Activated T-helper 2 cell treated with anti-CD3 and anti-CD28 coated beads, Interferon-gamma antibody, Interleukin-2, Interleukin-4, amounts not matched to agents 10 μg/mL and 5 μg/mL and 100 μg/mL, durations not matched to agents 14 hours and 24 hours and 36 hours (primary cell): ENCODE data around the gene CNTNAP2. TPM values are rescaled to one million over a fixed set of nuclear protein-coding genes. Genes with fewer than 3 reads are reported as not detected.

Experiments used
- DNase-seq: peaks from one replicate; pipeline ENCODE4 v3.0.0; 2021; ENCODE audit warnings: low spot score
- H3K27ac Mint-ChIP-seq: one replicate; pipeline ENCODE4 v1.8.0; 2021; ENCODE audit warnings: mixed read lengths
- H3K27me3 Mint-ChIP-seq: one replicate; pipeline ENCODE4 v1.8.0; 2021; ENCODE audit warnings: low read depth, mixed read lengths
- H3K36me3 Mint-ChIP-seq: one replicate; pipeline ENCODE4 v1.8.0; 2021; ENCODE audit warnings: low read depth, mixed read lengths
- H3K4me1 Mint-ChIP-seq: one replicate; pipeline ENCODE4 v1.8.0; 2021; ENCODE audit warnings: low read depth, mixed read lengths
- H3K4me3 Mint-ChIP-seq: one replicate; pipeline ENCODE4 v1.8.0; 2021; ENCODE audit warnings: low read depth, mild to moderate bottlenecking, moderate library complexity, mixed read lengths
- H3K9me3 Mint-ChIP-seq: one replicate; pipeline ENCODE4 v1.8.0; 2021; ENCODE audit warnings: mixed read lengths
- intact Hi-C: fragments of 100-400 bp; cut with micrococcal nuclease; formaldehyde crosslinking; loops from one replicate; pipeline ENCODE4 v1.15.1; 2023
- total RNA-seq: library from RNA; stranded (reverse); gene quantifications from 2 replicates; pipeline ENCODE4 v1.2.3, GENCODE V29; 2022

CNTNAP2 gene
- total RNA-seq, 1 donor from 2014 or later: not detected

DNA sequence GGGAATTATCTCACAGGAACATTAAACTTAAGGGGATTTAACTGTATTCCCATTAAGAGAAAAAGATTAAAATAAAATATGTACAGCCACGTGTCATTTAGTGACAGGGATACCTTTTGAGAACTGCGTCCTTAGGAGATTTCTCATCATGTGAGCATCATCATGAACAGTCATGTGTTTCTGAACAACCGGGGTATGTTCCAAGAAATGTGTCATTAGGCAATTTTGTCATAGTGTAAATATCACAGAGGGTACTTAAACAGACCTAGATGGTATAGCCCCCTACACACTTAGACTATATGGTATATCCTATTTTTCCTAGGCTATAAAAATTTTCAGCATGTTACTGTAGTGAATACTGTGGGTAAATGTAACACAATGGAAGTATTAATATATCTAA lies 840.3 kb downstream of the CNTNAP2 start:
- Mint-ChIP-seq H3K27ac (no peak overlapping the region), H3K36me3 (no peaks in the 10 kb centered on the region), H3K4me3 (no peak overlapping the region), H3K9me3 (peaks cover 43% of the 10 kb centered on the region), H3K27me3 (no peaks in the 10 kb centered on the region), H3K4me1 (no peaks in the 10 kb centered on the region)
- intact Hi-C loops: no loop called here
- DNase-seq: no peak

DNA sequence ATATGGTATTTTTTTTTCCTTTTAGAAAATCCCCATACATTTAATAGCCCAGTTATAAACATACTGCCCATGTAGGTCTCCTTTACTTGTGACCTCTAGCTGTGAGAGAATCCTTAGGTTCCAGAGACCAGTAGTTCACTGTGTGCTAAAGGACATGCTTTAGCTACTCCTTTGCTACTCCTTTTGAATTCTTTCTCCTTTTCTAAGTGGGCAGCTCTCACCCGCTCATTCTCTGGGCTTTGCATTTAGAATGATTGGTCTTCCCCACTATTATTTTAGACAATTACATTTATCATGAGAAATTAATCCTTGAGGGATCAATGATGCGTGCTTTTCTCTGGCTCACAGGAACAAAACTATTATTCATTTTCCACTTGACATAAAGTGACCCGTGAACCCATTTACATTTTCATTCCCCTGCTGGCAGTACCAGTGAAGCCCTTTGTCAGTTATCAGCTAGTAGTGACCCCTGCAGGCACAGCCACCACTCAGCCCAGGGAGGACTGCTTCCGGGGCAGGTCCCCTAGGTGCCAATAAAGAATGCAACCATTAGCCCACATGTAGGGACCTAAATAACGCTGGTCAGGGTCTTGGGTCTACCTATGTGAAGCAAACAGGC lies 844.3 kb downstream of the CNTNAP2 start:
- no peaks in the 10 kb centered on the region for H3K27me3 Mint-ChIP-seq
- no peak for DNase-seq
- intact Hi-C loops: no loop called here
- H3K9me3 Mint-ChIP-seq: peaks cover 35% of the 10 kb centered on the region
- H3K36me3 Mint-ChIP-seq: no peaks in the 10 kb centered on the region
- H3K27ac Mint-ChIP-seq: no peak overlapping the region
- no peaks in the 10 kb centered on the region for H3K4me1 Mint-ChIP-seq
- H3K4me3 Mint-ChIP-seq: no peak overlapping the region

GRCh38 chr7:146961617-146962016 lies 845.0 kb downstream of the CNTNAP2 start:
- H3K4me3 Mint-ChIP-seq: no peak overlapping the region
- no peak overlapping the region for H3K27ac Mint-ChIP-seq
- H3K27me3 Mint-ChIP-seq: no peaks in the 10 kb centered on the region
- intact Hi-C loops: no loop called here
- no peaks in the 10 kb centered on the region for H3K36me3 Mint-ChIP-seq
- no peak for DNase-seq
- H3K4me1 Mint-ChIP-seq: no peaks in the 10 kb centered on the region
- H3K9me3 Mint-ChIP-seq: peaks cover 31% of the 10 kb centered on the region

DNA sequence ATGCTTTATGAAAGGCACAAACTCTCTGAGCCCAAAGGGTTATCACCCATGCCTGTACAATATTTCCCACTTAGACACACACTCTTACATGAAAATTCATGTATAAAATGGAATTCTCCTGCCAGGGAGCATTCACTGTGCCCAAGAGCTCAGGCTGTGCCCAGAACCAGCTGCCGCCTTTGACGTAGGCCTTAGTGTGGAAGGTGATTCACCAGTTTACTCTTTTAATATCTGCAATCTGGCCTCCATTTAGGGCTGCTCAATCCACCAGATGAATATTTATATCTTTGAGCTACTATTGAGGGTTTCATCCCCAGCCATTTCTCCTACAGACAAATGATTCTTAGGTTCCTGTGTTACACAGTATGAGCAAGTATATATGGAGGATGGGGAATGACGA lies 849.7 kb downstream of the CNTNAP2 start:
- peaks cover 19% of the 10 kb centered on the region for H3K9me3 Mint-ChIP-seq
- H3K4me3 Mint-ChIP-seq: no peak overlapping the region
- no peak for DNase-seq
- no peaks in the 10 kb centered on the region for H3K27me3 Mint-ChIP-seq
- no peaks in the 10 kb centered on the region for H3K4me1 Mint-ChIP-seq
- no peak overlapping the region for H3K27ac Mint-ChIP-seq
- H3K36me3 Mint-ChIP-seq: no peaks in the 10 kb centered on the region
- intact Hi-C loops: no loop called here

- H3K4me1 Mint-ChIP-seq: no peaks in the 10 kb centered on the region
- H3K27me3 Mint-ChIP-seq: no peaks in the 10 kb centered on the region
- peaks cover 17% of the 10 kb centered on the region for H3K9me3 Mint-ChIP-seq
- no peak for DNase-seq
- intact Hi-C loops: no loop called here
- no peaks in the 10 kb centered on the region for H3K36me3 Mint-ChIP-seq
- H3K27ac Mint-ChIP-seq: no peak overlapping the region
- no peak overlapping the region for H3K4me3 Mint-ChIP-seq
Measured at GRCh38 chr7:146982482-146982881, 865.9 kb downstream of the CNTNAP2 start.

DNA sequence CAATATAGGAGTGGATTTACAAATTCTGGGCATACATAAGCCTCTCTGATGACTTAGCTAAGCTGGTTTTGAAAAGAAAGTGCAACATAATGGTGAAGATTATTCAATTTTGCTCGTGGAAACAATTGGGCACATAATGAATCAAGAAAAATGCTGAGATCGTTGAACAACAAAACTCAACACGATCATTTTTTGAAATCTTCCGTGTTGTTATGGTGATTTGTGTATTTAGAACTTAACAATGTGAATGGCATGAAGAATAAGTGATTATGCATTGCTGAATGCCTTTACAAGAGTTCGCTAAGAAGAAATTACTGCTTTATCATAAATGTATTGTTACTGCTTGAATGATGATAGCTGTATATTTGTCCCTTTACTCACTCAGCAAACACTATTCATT lies 875.0 kb downstream of the CNTNAP2 start:
- Mint-ChIP-seq H3K27me3 (no peaks in the 10 kb centered on the region), H3K4me1 (no peaks in the 10 kb centered on the region), H3K27ac (no peak overlapping the region), H3K36me3 (no peaks in the 10 kb centered on the region), H3K9me3 (peaks cover 34% of the 10 kb centered on the region), H3K4me3 (no peak overlapping the region)
- no peak for DNase-seq
- intact Hi-C loops: no loop called here

DNA sequence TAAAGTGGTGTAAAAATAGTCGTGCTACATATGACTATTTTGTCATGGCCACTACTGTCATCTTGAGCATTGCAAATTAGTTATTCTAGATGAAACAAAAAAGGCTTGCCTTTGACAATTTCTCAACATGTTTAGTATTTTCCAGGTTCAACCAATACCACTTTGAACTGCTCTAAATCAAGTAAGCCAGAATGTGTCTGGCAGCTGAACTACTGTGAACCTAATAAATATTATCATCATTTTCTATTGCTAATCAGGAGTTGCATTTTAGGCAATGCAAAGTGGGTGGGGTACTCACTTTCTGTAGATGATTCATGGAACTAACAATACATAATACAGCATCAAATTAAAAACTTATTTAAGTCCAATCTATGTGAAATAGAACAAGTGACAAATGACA lies 877.2 kb downstream of the CNTNAP2 start:
- Mint-ChIP-seq H3K4me3 (no peak overlapping the region), H3K36me3 (no peaks in the 10 kb centered on the region), H3K9me3 (peaks cover 43% of the 10 kb centered on the region), H3K27ac (no peak overlapping the region), H3K4me1 (no peaks in the 10 kb centered on the region), H3K27me3 (no peaks in the 10 kb centered on the region)
- DNase-seq: no peak
- intact Hi-C loops: no loop called here

DNA sequence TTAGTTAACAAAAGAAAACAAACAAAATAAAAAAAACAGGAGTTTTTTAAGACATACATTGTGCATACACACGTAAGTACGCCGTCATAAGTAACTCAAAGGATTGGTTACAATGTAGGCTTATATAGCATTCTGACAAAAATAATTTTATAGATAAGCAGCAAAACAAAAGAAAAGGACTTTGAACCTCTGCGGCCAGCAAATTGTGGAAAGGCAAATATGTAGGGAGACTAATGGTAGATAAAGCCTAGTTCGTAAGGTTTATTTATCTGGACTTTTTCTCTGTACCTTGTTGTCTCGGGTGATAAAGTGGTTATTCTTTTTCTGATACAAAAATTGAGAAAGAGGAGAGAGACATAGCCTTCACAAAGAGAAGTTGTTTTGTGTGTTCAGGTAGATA lies 891.9 kb downstream of the CNTNAP2 start:
- no peak overlapping the region for H3K27ac Mint-ChIP-seq
- H3K27me3 Mint-ChIP-seq: no peaks in the 10 kb centered on the region
- H3K36me3 Mint-ChIP-seq: no peaks in the 10 kb centered on the region
- DNase-seq: no peak
- H3K9me3 Mint-ChIP-seq: peaks cover 26% of the 10 kb centered on the region
- no peaks in the 10 kb centered on the region for H3K4me1 Mint-ChIP-seq
- H3K4me3 Mint-ChIP-seq: no peak overlapping the region
- intact Hi-C loops: no loop called here

DNA sequence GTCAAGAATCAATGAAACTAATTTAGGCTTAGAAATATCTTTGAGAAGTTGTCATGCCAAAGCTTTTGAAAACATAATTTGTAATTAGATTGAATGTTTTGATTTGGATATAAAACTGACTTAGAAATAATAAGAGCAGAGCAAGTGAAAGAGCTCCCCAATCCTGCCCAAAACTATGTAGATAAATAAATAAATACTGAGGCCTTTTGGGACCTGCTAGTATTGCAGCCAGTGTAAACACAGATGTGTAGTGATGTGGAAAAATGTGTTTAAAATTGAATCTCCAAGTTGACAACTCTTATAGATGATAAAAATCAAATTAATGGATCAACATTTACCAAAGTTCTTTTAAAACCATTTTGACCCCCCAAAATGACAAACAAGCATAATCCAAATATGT lies 896.1 kb downstream of the CNTNAP2 start:
- Mint-ChIP-seq H3K4me1 (no peaks in the 10 kb centered on the region), H3K36me3 (no peaks in the 10 kb centered on the region), H3K27me3 (no peaks in the 10 kb centered on the region), H3K4me3 (no peak overlapping the region), H3K27ac (no peak overlapping the region), H3K9me3 (peaks cover 38% of the 10 kb centered on the region)
- DNase-seq: no peak
- intact Hi-C loops: no loop called here

DNA sequence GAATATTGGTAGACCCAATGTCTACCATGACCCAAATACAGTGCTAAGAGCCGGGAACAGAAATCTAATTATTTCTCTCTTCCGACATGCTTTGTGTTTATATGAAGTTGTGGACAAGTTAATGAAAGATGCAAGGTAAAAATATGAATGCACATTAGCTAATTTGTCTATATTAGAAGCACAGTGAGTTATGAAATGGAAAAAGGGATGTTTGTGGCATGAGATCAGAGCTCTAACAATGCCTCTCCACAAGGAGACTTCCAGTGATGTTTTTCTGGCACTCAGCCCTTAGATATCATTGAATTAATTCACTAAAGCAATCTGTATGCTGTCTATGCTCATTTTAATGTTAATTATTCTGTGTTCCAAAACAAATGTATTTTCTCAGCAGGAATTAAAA lies 897.2 kb downstream of the CNTNAP2 start:
- Mint-ChIP-seq H3K4me1 (no peaks in the 10 kb centered on the region), H3K36me3 (no peaks in the 10 kb centered on the region), H3K27me3 (no peaks in the 10 kb centered on the region), H3K4me3 (no peak overlapping the region), H3K27ac (no peak overlapping the region), H3K9me3 (peaks cover 35% of the 10 kb centered on the region)
- intact Hi-C loops: no loop called here
- DNase-seq: no peak

GRCh38 chr7:147014286-147014955 lies 897.8 kb downstream of the CNTNAP2 start:
- intact Hi-C loops: no loop called here

GRCh38 chr7:147015999-147016398 lies 899.4 kb downstream of the CNTNAP2 start:
- Mint-ChIP-seq H3K27me3 (no peaks in the 10 kb centered on the region), H3K9me3 (peaks cover 22% of the 10 kb centered on the region)

More at GRCh38 chr7:147014286-147014955, 897.8 kb downstream of the CNTNAP2 start:
- no peaks in the 10 kb centered on the region for H3K27me3 Mint-ChIP-seq
- no peak overlapping the region for H3K4me3 Mint-ChIP-seq
- H3K9me3 Mint-ChIP-seq: peaks cover 30% of the 10 kb centered on the region
- H3K36me3 Mint-ChIP-seq: no peaks in the 10 kb centered on the region
- DNase-seq: no peak
- H3K4me1 Mint-ChIP-seq: no peaks in the 10 kb centered on the region
- H3K27ac Mint-ChIP-seq: no peak overlapping the region

GRCh38 chr7:147022056-147022455 lies 905.5 kb downstream of the CNTNAP2 start:
- Mint-ChIP-seq H3K36me3 (no peaks in the 10 kb centered on the region), H3K4me3 (no peak overlapping the region), H3K27ac (no peak overlapping the region), H3K4me1 (no peaks in the 10 kb centered on the region), H3K9me3 (peaks cover 12% of the 10 kb centered on the region), H3K27me3 (no peaks in the 10 kb centered on the region)
- intact Hi-C loops: no loop called here
- no peak for DNase-seq

More at GRCh38 chr7:147015999-147016398, 899.4 kb downstream of the CNTNAP2 start:
- H3K4me3 Mint-ChIP-seq: no peak overlapping the region
- no peaks in the 10 kb centered on the region for H3K36me3 Mint-ChIP-seq
- DNase-seq: no peak
- H3K27ac Mint-ChIP-seq: no peak overlapping the region
- no peaks in the 10 kb centered on the region for H3K4me1 Mint-ChIP-seq
- intact Hi-C loops: no loop called here
